ENCODE results near the gene HAT1. TPM values are rescaled to one million over a fixed set of nuclear protein-coding genes. Genes with fewer than 3 reads are reported as not detected.

Gene HAT1
- total RNA-seq, 2 experiments from 2014 or later = 20.3 to 22.6 TPM

GRCh38 chr2:171878481-171878993, 43.7 kb upstream of the HAT1 start:
- no peak overlapping the region for H3K4me3 ChIP-seq (ENCODE audit: low read length)
- DNase-seq (no peak), ATAC-seq (ENCODE audit: poor library complexity) (no peak)
- ChIA-PET POLR2A (interaction anchor here (1.2 kb wide), 1 partner anchor 11 kb away, joined by 3 read pairs; no protein-coding TSS in a partner anchor), CTCF (no interaction called here)
- no peaks in the 10 kb centered on the region for H3K4me1 ChIP-seq (ENCODE audit: insufficient read depth, low read length)
- H3K9me3 ChIP-seq (ENCODE audit: control insufficient read depth in 1 of 2, insufficient read depth in 1 of 2, low read length in 2 of 2) = no peaks in the 10 kb centered on the region
- intact Hi-C loops (cut with DNase I, micrococcal nuclease) = no loop called here
- H3K27me3 ChIP-seq (ENCODE audit: control insufficient read depth in 1 of 2, insufficient read depth in 2 of 2, low read length in 2 of 2) = no peaks in the 10 kb centered on the region
- Mint-ChIP-seq H3K36me3 (ENCODE audit: low read depth) (peaks cover 14% of the 10 kb centered on the region), H3K9me3 (peaks cover 3% of the 10 kb centered on the region), H3K4me1 (ENCODE audit: low read depth) (peaks cover 56% of the 10 kb centered on the region), H3K27me3 (no peaks in the 10 kb centered on the region), H3K4me3 (no peak overlapping the region), H3K27ac (no peak overlapping the region)
- peaks cover 6% of the 10 kb centered on the region for H3K36me3 ChIP-seq (ENCODE audit: insufficient read depth, low read length)
- H3K27ac ChIP-seq (ENCODE audit: low read depth in 1 of 2, low read length in 2 of 2) = no peak overlapping the region
- no peak for TF ChIP-seq CTCF (IDR thresholded peaks at IDR 0.05)

- H3K27ac Mint-ChIP-seq = no peak overlapping the region
- CTCF ChIA-PET = no interaction called here
- no peaks in the 10 kb centered on the region for H3K4me1 ChIP-seq (ENCODE audit: insufficient read depth, low read length)
- intact Hi-C loops (cut with DNase I, micrococcal nuclease) = no loop called here
- H3K27me3 ChIP-seq (ENCODE audit: control insufficient read depth in 1 of 2, insufficient read depth in 2 of 2, low read length in 2 of 2) = no peaks in the 10 kb centered on the region
- DNase-seq (no peak), ATAC-seq (ENCODE audit: poor library complexity) (no peak)
- H3K36me3 Mint-ChIP-seq (ENCODE audit: low read depth) = peaks cover 7% of the 10 kb centered on the region
- H3K4me1 Mint-ChIP-seq (ENCODE audit: low read depth) = peaks cover 56% of the 10 kb centered on the region
- POLR2A ChIA-PET = interaction anchor here (0.6 to 1.2 kb wide), 3 partner anchors 10 to 448 kb away, joined by 3 to 4 read pairs (median 3); partner anchors contain the start of gene SLC25A12
- no peaks in the 10 kb centered on the region for H3K9me3 ChIP-seq (ENCODE audit: control insufficient read depth in 1 of 2, insufficient read depth in 1 of 2, low read length in 2 of 2)
- peaks cover 4% of the 10 kb centered on the region for H3K36me3 ChIP-seq (ENCODE audit: insufficient read depth, low read length)
- no peaks in the 10 kb centered on the region for H3K27me3 Mint-ChIP-seq
- H3K27ac ChIP-seq (ENCODE audit: low read depth in 1 of 2, low read length in 2 of 2) = no peak overlapping the region
- no peak overlapping the region for H3K4me3 Mint-ChIP-seq
- peaks cover 3% of the 10 kb centered on the region for H3K9me3 Mint-ChIP-seq
- H3K4me3 ChIP-seq (ENCODE audit: low read length) = no peak overlapping the region
- no peak for TF ChIP-seq CTCF (IDR thresholded peaks at IDR 0.05)
Observed at GRCh38 chr2:171879865-171880264, 42.4 kb upstream of the HAT1 start.

GRCh38 chr2:171880774-171881173, 41.5 kb upstream of the HAT1 start:
- H3K4me3 Mint-ChIP-seq = no peak overlapping the region
- TF ChIP-seq CTCF (IDR thresholded peaks at IDR 0.05) = no peak
- no peaks in the 10 kb centered on the region for H3K36me3 Mint-ChIP-seq (ENCODE audit: low read depth)
- H3K27ac Mint-ChIP-seq = no peak overlapping the region
- peaks cover 55% of the 10 kb centered on the region for H3K4me1 Mint-ChIP-seq (ENCODE audit: low read depth)
- H3K36me3 ChIP-seq (ENCODE audit: insufficient read depth, low read length) = no peaks in the 10 kb centered on the region
- ChIA-PET CTCF (no interaction called here), POLR2A (interaction anchor here (0.6 kb wide), 1 partner anchor 54 kb away, joined by 4 read pairs; no protein-coding TSS in a partner anchor)
- no peak overlapping the region for H3K27ac ChIP-seq (ENCODE audit: low read depth in 1 of 2, low read length in 2 of 2)
- no peaks in the 10 kb centered on the region for H3K27me3 ChIP-seq (ENCODE audit: control insufficient read depth in 1 of 2, insufficient read depth in 2 of 2, low read length in 2 of 2)
- DNase-seq (no peak), ATAC-seq (ENCODE audit: poor library complexity) (no peak)
- H3K9me3 Mint-ChIP-seq = no peaks in the 10 kb centered on the region
- intact Hi-C loops (cut with DNase I, micrococcal nuclease) = no loop called here
- H3K27me3 Mint-ChIP-seq = no peaks in the 10 kb centered on the region
- H3K9me3 ChIP-seq (ENCODE audit: control insufficient read depth in 1 of 2, insufficient read depth in 1 of 2, low read length in 2 of 2) = no peaks in the 10 kb centered on the region
- no peaks in the 10 kb centered on the region for H3K4me1 ChIP-seq (ENCODE audit: insufficient read depth, low read length)
- no peak overlapping the region for H3K4me3 ChIP-seq (ENCODE audit: low read length)

Data from CD4-positive, alpha-beta T cell (primary cell).